SKM-1 treated with dmso at 0.1 percent for 144 hours (cell line): ENCODE results near the gene MKNK1.
A peak's percentile ranks its signal among the peaks of the same experiment; 100 is the strongest.

Source experiments
- DNase-seq: peaks from one replicate; lab custom pipeline; 2025; ENCODE audit not compliant: unreplicated experiment; lab: John Stamatoyannopoulos, UW

The MKNK1 gene

DNA sequence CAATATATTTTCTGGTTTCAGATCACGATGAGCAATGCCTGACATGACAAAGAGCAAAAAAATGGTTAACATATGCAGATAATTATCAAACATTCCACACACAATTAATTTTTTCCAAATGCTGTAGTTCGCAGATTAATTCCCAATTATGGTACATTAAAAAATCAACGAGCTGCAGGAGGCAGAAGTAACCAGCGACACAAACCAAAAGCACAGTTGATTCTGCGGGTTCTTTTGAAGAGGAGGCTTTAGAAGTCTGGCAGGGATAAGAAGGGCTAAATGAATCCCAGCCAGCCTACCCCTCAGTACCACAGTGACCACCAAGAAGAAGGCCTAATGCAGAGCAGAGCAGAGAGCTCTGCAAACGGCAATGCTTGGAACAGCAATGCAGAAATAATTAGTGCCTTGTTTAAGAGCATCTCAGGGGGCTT lies 35.6 kb downstream of the MKNK1 start:
- DNase-seq, result no peak

DNA sequence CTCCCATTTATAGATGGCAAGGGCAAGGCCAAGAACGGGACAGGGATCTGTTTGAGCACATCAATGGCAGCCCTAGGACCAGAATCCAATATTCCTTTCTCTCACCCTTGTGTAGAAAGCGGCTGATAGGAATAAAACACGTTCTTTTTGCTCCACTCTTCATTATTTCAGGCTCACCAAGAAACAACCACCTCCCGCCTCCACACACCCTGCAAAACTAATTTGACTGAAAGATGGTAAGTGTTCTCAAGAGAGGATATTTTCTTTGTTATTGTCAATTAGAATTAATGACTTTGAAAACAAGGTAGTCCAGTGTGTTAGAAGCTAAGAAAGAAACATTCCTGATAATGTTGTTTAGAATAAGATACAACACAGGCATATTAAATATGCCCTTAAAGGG lies 40.7 kb downstream of the MKNK1 start:
- no peak for DNase-seq

DNA sequence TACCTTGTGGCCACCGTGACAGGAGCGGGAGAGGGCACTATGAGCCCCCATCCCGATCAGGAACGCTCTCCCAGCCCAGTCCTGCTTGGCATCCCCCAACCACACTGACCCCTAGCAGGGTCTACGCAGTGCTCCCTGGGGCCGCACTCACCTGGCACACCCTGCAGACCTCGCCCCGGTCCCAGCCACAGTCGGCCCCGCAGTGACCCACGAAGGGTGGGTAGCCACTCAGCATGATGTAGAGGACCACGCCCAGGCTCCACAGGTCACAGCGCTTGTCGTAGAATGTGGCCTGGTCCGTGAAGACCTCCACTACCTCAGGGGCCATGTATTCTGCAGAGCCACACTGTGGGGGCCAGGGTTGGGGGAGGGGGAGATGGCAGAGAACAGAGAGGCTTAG lies 41.6 kb downstream of the MKNK1 start:
- DNase-seq, result no peak

DNA sequence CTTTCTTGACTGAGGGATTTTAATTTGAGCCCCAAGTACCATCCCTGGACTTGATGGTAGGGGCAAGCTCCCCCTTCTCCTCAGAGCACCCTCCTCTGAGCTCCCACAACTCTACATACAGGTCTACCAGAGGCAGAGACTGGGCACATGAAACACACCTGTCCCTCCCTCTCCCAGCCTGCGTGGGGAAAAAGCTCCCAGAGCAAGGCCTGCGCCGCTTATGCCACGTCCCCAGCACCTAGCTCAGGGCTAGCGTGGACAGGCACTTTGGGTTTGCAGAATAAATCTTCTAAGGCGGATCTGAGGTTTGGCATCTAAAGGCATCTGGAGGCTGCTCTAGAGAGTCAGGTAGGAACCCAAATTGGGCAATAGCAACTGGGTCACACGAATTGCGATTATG lies 45.1 kb downstream of the MKNK1 start:
- no peak for DNase-seq

DNA sequence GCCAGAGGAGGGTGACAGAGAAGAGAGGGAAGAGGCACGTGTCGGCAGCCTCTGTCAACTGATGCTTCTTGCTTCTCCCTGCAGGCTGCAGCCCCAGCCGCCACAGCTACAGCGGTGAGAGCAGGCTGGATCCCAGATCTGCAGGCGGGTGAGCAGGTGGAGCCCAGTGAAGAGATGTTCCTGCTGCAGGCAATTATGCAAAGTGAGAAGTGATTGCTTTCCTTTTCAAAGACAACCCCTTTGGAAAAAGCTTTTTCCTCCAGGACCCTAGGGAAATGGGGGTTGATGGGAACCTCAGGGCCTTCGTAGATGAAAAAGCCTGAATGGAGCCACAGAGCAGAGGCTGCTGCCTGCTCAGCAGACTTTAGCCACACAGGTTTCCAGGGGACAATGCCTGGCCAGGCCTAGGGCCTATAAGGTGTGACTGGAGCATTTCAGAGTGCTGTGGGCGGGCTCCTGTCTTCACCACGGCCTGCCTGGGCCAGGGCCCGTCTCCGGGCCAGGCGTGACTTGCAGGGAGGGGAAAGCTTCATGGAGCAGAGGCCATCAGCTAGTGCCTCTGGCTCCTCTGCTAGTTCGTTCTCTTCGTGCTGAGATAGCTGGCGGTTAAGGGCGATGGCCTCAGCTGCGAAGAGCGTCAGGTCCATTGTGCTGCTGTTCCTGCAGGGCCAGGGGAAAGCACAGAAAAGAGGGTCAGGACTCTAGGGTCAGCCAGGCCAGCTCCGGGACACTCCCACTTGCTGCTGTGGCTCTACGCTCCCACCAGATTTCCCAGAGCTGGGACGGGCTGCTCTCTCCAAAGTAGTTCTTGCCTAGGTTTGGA lies 45.7 kb downstream of the MKNK1 start:
- no peak for DNase-seq

DNA sequence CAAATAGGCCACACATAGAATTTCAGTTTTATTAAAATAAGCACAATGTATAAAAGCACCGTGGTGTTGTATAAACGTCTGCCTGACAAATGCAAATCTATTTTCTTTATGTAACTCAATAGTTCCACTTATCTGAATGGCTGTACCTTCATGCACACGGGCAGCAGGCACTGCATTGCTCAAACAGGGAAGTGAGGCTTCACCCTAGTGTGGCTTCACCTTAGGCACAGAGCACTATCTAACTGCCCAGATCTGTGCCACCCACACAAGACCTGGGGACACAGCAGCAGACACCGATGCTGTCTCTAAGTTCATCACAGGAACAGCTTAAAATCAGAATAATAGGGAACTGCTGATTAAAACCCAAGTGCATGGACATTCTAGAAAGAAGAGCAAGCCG lies 46.7 kb downstream of the MKNK1 start:
- DNase-seq, result no peak

DNA sequence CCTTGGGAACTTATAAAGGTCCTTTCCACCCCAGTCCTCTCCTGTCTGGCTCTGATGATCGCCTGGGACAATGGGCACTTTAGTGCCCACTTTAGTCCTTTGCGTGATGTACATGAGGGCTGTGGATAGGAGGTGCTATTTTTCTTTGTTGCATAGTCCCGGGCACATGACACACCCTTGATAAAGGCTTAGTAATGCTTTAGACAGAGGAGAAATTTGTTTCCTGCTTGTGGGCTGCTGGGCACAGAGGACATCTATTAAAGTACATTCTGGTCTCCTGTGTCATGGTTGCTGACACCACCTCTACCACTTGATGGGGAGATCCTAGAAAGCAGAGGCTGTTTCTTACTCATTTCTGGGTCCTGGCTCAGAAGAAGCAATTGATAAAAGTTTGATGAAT lies 47.2 kb downstream of the MKNK1 start:
- no peak for DNase-seq

DNA sequence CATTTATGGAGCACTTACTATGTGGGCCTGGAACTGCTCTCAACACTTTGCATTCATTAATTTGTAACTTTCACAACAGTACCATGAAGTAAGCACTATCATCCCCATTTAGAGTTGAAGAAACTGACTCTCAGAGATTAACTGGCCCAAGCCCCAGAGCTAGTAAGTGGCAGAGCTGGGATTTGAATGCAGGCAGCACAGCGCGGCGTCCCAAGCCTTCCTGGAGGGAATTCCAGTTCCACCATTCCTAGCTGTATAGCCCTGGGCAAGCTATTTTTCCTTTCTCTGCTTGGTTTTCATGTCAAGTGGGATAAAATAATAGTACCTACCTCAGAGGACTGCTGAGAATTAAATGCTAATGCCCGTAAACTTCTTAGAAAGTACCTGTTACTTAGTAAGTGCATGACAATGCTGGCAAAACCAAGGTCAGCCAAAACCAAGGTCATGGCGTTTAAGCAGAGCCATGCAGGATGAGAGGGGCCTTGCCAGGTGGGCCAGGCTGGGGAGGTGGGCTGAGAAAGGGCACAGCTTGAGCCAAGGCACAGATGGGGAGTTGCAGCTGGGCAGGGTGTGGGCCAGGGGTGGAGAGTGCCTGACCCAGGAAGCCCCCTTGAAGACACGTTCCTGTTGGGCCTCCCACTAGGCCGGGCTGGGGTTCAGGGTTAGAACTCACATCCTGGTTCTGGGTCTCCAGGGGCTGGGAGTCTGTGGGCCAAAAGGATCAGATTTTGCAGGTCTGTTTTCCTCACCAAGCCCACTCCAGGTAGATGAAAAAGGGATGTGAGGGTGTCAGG lies 48.0 kb downstream of the MKNK1 start:
- no peak for DNase-seq

DNA sequence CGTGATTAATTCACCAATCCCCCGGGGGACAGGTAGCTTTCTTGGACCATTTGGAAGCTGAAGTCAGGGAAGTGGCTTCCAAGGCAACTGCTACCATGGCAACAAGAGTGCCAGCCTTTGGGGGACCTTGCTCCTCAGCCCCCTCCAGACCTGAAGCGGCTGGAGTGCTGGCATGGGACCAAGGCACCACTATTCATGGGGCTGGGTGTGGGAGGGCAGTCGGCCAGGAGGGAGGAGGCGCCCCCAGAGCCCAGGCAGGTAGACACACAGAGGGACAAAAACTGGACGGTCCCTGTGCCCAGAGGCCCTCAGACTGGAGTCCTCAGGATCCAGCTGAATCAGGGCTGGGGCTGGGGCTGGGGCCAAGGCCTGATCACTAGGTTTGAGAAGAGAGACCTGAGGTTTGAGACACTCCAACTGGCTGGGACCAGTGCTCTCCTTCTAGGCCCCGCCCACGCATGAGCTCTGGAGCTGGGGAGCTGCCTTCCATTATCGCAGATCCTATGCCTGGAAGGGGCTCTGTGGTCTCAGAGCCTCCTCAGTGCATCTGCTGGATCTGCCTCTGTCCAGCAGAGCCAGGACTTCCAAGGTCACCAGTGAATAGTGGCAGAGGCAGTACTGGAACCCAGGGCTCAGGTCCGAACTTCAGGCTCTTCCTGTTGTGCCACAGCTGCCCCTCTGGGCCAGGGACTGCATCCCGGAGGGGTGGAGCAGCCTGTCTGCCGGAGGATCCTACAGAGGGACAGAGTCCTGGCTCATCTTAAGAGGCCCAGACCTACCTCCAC lies 49.3 kb downstream of the MKNK1 start:
- DNase-seq, result no peak

DNA sequence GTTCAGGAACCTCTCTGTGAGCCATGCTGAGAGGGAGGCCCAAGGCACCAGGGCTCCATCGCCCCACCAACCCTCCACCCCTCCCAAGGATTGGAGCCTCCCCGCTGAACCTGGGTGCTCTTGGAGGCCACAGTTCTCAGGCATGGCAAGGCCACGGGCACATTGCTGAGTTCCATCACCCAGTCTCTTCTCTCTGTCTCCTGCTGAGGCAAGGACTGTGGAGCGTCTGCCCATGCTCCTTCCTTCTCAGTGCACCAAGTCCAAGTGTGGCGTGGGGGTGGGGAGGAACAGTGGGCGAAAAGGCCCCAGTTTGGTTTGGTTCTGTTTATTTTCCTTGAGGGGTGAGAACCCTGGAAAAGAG lies 49.9 kb downstream of the MKNK1 start:
- DNase-seq, result no peak

DNA sequence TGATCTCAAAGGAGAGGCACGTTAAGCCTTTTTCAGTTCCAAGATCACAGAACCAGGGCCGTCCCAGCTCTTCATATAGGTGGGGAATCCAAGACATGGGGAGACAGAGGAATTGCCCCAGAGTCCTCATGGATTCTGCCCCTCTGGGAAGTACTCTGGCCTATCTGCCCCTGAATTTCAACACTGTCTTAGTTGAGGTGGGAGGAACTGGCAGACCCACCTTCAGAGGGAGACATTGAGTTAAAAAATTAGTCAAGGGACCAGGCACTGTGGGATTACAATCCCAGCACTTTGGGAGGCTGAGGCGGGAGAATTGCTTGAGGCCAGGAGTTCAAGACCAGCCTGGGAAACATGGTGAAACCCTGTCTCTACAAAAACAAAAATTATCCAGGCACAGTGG lies 50.6 kb downstream of the MKNK1 start:
- no peak for DNase-seq

DNA sequence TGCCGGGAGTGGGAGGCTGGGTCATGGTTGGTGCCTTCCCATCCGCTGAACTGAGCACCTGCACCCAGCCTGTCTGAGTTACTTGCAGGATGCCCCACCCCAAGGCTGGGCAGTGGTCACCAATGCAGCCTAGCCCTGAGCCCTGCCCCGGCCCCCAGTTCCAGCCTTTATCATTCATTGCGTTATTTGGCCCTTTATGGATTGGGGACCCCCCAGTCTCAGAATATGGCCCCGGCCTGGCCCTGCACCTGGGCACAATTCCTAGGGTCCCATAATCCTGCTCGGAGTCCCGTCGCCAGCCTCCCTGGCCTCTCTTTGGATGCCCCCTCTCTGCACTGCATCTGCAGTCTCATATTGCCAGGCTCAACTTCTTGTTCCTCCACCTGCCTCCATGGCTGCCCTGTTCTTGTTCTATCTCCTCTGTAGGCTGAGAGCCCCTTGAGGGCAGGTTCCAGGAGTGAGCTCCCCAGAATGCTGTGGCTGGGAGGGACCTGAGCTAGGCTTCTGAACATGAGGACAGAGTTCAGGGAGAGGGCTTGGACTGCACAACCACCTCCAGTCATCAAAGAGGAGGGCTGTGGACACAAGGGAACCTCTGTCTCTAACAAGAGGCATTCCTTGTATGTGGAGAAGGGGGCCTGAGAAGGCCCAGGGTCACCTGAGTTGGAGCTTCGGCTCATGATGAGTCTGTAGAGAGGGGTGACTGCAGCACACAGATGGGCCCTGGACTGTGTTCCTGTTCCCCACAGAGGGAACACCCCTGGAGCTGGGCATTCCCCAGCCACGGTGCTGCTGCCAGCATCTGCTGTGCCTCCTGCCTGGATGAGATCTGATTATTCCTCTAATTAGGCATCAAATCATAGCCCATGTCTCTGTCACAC lies 51.5 kb downstream of the MKNK1 start:
- DNase-seq, result no peak

DNA sequence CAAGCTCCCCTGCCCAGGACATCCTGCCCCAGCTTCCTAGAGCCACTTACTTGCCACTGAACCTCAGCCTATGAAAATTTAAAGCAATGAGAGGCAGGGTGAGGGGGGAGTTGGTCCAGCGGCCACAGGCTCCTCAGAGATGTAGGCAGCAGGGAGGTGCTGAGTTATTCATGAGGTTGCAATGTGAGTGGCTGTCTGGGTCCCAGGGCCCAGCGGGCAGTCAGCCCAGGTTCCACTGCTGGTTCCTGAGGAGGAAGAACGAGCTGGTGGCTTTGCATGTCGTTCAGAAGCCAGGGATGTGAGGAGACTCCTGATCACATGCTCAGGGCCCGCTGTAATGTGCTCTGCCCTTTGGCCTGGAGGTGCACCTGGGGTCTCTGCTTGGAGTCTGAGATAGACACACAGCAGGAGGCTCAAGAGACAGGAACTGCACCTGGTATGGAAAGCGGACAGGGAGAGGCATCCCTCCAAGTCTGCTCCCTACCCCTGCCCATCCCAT lies 52.4 kb downstream of the MKNK1 start, which contains the start of gene KNCN:
KNCN (minus strand) TSS at position 51 of the 499 bp plus-strand sequence. CDS start 432 bp downstream, outside the sequence.
- DNase-seq, result no peak

DNA sequence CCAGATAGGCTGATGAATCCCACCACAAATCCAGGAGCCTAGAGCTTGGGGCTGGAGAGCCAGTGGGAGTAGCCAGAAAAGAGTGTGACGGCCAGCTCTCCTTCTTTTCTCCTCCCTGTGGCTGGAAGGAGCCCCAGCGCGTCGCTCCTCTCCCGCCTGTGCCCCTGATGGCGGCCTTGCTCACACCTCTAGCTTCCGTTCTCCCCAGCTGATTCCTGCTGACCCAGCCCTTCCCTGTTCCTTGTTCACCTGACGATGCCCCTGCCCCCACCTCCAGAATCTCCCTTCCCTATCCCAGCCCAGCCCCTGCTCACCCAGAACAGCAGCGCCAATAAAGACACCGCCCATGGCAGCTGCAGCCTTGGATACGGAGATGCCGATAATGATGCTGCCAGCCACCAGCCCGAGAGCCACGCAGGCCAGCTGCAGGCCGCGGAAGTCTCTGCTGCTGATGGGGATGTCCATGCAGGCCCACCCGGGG lies 53.3 kb downstream of the MKNK1 start:
- DNase-seq, result no peak

DNA sequence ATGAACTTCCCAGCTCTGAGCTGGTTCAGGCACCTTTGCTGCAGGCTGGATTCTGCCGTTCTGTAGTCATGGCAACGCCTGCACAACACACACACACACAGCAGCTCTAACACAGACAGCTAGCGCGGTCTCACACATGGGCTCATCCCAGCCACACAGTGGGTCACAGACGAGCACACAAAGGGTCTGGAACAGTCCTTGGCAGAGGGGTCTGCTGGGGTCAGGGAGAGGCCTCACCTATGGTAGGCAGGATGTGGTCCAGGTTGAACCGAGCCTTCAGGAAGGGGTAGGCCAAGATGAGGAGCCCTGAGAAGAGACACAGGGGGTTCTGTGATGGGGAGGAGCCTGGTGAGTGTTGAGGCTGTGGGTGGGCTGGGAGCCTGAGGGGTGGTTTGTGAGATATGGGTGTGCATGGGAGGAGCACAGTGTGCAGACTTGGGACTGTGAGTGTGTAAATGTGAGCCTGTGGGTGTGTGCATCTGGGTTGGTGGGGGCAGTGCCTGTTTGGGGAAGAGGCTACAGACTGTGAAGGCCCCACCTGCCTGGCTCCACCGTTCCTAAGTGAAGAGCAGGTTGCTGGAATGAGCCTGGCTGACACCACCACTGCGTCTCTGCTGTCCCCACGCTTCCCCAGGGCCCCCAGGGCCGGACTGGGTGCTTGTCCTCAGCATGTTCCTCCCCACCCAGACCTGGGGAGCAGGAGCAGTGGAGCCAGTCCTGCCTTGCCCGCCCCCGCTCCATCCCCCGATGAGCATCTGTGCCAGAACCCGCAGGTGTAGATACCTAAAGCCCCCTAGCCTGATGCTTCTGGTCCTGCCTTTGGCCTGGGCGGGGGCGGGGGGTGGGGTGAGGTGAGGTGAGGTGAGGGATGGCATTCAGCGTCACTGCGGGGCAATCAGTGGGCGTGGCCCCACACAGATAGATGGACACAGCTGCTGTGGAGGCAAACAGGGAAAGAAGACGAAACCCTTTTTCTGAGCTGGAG lies 54.1 kb downstream of the MKNK1 start:
- DNase-seq, result no peak

DNA sequence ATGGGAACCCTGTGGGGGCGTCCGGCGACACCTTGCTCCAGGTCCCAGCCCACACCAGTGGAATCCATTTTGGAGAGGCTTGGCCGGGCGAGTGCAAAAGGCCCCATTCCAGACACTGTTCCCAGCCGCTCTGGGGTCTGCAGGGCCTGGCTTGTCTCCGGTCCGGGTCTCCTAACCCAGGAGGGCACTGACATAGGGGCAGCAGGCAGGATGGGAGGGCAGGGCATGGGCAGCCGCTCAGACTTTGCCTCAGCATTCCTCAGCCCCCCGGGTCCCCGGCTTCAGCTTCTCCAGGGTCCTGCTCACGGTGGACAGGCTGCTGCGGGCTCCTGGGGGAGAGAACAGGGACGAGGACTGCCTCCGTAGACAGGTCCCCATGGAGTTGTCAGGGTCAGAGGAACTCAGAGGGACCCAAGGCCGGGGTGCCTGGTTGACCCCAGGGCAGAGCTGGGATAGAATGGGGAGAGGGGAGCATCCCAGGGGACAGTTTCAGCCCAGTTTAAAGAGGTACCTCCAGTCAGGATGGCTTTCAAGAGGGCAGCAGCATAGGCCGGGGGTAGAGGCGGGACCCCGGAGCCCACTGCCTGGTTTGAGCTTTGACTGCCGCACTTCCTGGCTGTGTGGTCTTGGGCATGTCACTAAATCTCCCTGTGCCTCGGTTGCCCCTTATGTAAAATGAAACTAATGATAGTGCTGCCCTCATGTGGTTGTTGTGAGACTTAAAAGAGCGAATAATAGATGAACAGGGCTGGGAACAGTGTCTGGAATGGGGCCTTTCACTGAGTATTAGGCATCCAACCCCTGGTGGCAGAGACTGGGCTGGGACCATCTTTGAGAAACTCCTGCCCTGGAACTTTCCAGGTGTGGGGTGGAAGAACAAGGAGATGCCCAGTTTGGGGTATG lies 56.3 kb downstream of the MKNK1 start:
- peak; percentile 31 for DNase-seq

DNA sequence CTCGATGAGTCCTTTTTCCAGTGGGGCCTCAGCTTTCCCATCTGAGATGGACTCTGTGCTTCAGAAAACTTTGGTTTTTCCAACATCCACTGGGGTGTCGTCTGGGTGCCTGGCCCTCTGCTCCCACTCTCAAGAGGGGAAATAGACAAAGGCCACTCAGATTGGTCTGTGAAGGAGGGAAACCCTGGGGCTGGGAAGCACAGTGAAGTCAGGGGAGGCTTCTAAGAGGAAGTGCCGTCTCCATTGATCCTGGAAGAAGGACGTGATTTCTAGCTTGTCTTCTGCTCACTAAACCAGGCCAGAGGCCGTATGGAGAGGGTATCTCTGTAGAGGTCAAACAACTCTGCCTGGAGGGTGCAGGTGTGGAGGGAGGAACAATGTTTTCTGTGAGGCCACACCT lies 57.9 kb downstream of the MKNK1 start:
- no peak for DNase-seq

DNA sequence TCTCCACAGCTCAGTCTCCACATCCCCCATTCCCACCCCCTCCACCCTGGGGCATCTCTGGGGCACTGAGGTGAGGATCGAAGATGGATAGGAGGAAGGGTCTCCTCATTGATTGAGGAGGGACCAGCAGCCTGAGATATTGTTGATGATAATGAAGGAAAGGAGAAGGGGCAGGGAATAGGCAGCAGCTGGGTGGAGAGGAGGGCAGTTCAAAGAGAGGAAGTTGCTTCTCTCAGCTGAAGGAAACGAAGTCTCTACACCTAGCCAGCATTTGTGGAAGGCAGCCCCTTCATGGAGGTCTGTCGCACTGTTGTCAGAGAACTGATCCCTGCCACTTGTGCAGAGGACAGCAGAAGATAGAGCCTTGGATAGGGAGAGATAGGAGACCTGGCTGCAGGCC lies 58.3 kb downstream of the MKNK1 start:
- no peak for DNase-seq
